Ammon's horn (tissue), 1 donor: ENCODE results near the gene TMEM114.
"Not testable (repeated sequence)": the region's sequence is repeated elsewhere in the genome, so short reads cannot be mapped to it uniquely, and the experiment has no call there.

ENCODE experiments used
- DNase-seq: peaks from one replicate; pipeline ENCODE4 v3.0.0-alpha.2; 2016; ENCODE audit warnings: low spot score

TMEM114 gene

DNA sequence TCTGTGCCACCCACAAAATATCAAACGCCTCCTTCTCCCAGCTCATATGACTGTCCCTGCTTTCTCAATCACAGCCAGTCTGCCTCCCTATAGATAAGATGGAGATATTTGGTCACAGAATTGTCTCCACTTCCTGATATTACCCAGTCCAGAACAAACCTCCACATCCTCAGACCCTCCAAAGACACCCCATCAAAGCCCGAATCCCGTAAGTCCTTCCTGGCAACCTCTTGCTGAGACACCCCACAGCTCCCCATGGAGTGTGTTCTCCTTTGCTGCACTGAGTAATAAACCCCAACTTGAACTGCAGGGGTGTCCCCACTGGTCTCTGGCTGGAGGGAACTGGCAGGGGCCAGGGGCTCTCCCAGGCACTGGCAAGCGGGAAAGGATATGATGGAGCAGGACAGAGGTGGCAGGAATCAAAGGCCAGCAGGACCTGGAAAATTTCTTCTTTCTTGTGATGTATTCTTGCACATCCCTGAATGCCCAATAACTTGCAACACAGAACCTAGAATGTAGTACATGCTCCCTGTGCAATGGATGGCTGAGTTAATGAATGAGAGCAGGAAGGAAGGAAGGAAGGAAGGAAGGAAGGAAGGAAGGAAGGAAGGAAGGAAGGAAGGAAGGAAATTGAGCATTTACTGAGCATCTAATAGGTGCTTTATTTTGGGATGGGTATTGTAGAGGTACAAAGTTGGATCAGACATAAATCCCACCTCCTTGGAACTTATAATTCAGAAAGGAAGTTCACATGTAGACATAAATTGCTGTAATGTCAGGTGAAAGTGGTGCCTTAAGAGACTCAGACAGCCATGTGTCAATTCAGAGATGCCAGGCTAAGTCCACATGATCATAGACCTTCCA is 13.9 kb downstream of the TMEM114 start:
- DNase-seq = no peak

DNA sequence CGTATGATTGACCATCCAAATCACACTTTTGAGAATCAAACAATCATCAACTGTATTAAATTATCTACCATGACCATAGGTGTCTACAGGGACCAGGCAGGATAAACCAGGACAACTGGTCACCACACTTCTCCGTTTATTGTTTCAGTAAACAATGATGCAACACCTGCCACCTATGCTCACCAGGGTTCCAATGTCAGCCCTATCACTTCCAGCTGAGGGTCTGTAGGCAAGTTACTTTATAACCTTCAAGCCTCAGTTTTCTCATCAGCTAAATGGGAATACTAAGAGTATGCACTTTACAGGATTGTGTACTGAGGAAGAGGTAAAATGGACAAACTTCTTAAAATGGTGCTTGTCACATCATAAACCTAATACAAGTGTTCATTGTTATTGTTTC is 14.9 kb downstream of the TMEM114 start:
- no peak for DNase-seq

GRCh38 chr16:8572919-8573724 is 17.2 kb downstream of the TMEM114 start:
- DNase-seq = peak; percentile 31

DNA sequence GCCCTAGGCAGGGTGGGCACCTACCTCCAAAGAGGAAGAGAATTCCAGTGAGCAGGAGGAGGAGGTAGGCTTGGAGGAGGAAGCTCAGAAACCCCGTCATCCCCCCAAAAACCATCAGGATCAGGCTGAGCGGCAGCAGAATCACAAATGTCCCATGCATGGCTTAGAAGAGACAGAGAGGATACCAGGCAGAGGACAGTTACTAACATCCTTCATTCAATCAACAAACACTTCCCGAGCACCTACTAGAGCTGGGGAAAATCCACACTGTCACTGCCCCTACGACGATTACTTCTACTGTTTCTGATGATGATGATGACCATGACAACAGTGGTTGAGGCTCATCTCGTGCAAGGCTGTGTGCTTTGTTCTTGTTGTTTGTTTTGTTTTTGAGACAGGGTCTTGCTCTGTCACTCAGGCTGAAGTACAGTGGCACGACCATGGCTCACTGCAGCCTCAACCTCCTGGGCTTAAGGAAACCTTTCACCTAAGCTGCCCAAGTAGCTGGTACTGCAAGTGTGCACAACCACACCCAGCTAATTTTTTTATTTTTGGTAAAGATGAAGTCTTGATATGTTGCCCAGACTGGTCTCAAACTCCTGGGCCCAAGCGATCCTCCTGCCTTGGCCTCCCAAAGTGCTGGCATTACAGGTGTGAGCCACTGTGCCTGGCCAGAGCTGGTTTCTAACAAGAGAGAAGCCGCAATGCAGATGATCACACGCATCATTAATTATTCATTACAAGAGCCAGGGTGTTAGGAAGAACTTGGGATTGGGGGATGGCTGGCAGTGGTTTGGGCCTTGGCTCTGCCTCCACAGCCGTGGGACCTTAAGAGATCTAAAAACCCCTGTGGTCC is 18.0 kb downstream of the TMEM114 start:
- no peak for DNase-seq

DNA sequence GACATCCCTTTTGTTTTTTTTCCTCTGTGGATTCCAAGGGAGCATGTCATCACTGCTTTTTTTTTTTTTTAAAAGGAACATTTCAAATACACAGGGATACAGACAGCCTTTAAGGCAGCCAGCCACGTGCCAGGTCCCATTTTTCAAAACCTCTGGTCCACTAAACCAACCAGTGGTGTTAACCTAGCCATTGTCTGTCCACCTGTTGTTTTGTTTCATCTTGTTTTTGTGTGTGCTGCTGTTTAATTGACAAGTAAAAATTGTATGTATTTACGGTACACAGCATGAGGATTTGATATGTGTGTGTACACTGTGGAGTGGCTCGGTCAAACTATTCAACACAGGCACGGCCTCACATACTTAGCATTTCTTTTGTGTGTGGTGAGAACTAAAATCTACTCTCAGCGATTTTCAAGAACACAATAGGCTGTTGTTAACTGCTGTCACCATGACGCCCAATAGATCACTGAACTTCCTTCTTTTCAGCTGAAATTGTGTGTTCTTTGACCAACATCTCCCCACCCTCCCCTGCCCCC is 19.2 kb downstream of the TMEM114 start:
- DNase-seq = peak; percentile 24

- not testable (repeated sequence) for DNase-seq
Observed at GRCh38 chr16:8570393-8570792, 19.9 kb downstream of the TMEM114 start.

- DNase-seq = no peak
Observed at GRCh38 chr16:8569650-8570346, 20.5 kb downstream of the TMEM114 start.

DNA sequence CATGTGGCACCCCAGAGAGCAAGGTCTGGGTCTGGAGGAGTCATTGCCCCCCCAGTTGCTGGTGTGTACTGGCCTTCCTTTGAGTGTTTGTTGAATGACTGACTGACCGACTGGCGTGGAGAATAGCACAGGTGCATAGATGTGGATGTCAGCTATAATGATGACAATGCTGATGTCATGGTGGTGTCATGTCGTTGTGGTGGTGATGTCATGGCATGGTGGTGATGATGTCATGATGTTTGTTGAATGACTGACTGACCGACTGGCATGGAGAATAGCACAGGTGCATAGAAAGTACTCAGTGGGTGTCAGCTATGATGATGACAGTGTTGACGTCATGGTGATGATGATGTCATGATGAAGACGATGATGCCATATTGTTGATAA is 22.1 kb downstream of the TMEM114 start:
- DNase-seq = no peak

DNA sequence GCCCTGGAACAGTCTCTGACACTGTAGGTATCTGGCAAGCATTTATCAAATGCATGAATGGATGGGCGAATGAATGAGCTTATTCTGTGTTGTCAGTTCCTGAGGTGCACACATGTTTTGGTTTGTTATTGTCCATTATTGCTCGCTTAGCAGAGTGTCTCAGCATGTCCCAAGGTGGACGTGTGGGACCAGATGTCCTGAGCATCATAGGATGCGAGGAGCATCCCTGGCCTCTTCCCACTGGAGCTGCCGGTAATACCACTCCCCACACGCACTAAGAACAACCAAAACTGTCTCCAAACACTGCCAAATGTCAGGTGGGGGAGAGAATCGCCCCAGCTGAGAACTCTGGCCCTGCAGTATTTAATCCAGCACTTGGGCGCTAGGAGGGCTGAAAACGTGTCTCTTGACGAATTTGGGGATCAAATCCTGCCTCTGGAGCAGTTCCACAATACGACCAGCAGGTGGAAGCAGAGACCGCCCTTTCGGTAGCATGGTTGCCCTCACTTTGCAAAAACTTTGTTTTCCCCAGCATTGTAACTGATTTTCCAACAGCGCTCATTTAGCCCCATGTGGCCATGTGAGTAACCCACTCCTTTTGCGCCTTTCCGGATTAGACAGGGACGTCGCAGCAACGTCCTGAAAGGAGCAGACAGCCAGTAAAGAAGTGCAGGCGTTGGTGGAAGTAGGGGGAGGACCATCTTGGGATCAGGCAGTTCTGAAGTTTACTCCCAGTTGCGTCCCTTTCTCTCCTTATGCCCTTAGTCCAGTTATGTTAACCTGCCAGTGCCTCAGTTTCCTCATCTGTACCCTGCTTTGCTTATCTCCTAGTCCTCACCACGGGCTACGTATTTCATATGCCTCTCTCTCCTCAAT is 22.7 kb downstream of the TMEM114 start:
- peak; percentile 87 for DNase-seq

- no peak for DNase-seq
Observed at GRCh38 chr16:8565498-8565897, 24.8 kb downstream of the TMEM114 start.

- DNase-seq = no peak
Observed at GRCh38 chr16:8564934-8565345, 25.4 kb downstream of the TMEM114 start.

DNA sequence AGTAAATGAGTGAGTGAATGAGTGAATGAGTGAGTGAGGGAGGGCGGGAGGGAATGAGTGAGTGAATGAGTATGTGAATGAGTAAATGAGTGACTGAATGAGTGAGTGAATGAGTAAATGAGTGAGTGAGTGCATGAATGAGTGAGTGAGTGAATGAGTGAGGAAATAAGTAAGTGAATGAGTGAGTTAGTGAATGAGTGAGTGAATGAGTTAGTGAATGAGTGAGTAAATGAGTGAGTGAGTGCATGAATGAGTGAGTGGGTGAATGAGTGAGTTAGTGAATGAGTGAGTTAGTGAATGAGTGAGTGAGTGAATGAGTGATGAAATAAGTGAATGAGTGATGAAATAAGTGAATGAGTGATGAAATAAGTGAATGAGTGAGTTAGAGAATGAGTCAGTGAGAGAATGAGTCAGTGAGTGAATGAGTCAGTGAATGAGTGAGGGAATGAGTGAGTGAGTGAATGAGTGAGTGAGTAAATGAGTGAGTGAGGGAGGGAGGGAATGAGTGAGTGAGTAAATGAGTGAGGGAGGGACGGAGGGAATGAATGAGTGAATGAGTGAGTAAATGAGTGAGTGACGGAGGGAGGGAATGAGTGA is 26.3 kb downstream of the TMEM114 start:
- DNase-seq = not testable (repeated sequence)

- DNase-seq = no peak
Observed at GRCh38 chr16:8561496-8561895, 28.8 kb downstream of the TMEM114 start.

DNA sequence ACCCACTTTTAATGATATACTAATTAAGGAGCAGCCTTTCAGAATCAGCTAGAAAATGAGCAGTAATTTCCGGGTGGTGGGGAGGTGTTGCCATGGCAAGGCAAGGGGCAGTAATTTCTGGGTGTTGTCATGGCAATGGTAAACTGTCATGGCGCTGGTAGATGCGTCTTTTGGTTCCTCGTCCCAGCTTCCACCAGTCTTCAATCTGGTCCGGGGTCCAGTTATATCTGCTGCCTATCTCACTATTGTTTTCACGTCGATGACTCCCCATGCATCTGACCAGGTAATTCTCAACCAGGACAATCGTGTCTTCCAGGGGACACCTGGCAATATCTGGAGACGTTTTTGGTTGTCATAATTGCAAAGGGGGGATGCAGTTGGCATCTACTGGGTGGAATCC is 34.9 kb downstream of the TMEM114 start:
- DNase-seq = no peak

GRCh38 chr16:8554881-8555280 is 35.4 kb downstream of the TMEM114 start:
- DNase-seq = no peak

- no peak for DNase-seq
Observed at GRCh38 chr16:8554022-8554421, 36.3 kb downstream of the TMEM114 start.

GRCh38 chr16:8552487-8553221 is 37.7 kb downstream of the TMEM114 start:
- no peak for DNase-seq

- DNase-seq = no peak
Observed at GRCh38 chr16:8551388-8552332, 38.7 kb downstream of the TMEM114 start.
